Vagina (tissue), 2 donors: ENCODE data around the gene USO1. TPM values are rescaled to one million over a fixed set of nuclear protein-coding genes. Genes with fewer than 3 reads are reported as not detected.
"Not testable (repeated sequence)": the region's sequence is repeated elsewhere in the genome, so short reads cannot be mapped to it uniquely, and the experiment has no call there.

Experiments used
- DNase-seq, 2 donors: peaks; one replicate each; pipeline ENCODE4 v3.0.0-alpha.2; 2017; ENCODE audit errors: extremely low spot score in 2 of 2
- H3K27ac ChIP-seq: fragments of 200-600 bp; sonication (generic); one replicate; pipeline ENCODE4 v1.5.1; 2019
- H3K27me3 ChIP-seq: fragments of 200-600 bp; sonication (generic); one replicate; pipeline ENCODE4 v1.5.1; 2019
- H3K36me3 ChIP-seq, 2 donors: fragments of 200-600 bp; sonication (generic); one replicate each; pipeline ENCODE4 v1.5.1; 2017 to 2019
- H3K4me1 ChIP-seq: fragments of 200-600 bp; sonication (generic); one replicate; pipeline ENCODE4 v1.5.1; 2019
- H3K4me3 ChIP-seq, 2 donors: fragments of 200-600 bp; sonication (generic); 1 replicate in 1 of 2; 2 replicates in 1 of 2; pipeline ENCODE4 v1.5.1; 2016 to 2019
- H3K9me3 ChIP-seq: fragments of 200-600 bp; sonication (generic); one replicate; pipeline ENCODE4 v1.5.1; 2019
- CTCF ChIP-seq, 3 experiments: fragments of 450-650 bp in 2 of 3; fragments of 200-600 bp in 1 of 3; sonication (generic) in 1 of 3; IDR thresholded peaks; one replicate each; pipeline ENCODE4 v1.5.1; 2017 to 2019; ENCODE audit warnings: antibody characterized with exemption in 3 of 3, mild to moderate bottlenecking in 2 of 3, moderate library complexity in 2 of 3
- POLR2A ChIP-seq, 2 donors: fragments of 450-650 bp; IDR thresholded peaks; one replicate each; pipeline ENCODE4 v1.6.1; 2017; ENCODE audit warnings: antibody characterized with exemption in 2 of 2, mild to moderate bottlenecking in 2 of 2, moderate library complexity in 2 of 2
- POLR2AphosphoS5 ChIP-seq, 2 donors: sonication (generic); formaldehyde crosslinking; IDR thresholded peaks; one replicate each; pipeline ENCODE4 v1.9.0; 2017; ENCODE audit warnings: antibody characterized with exemption in 2 of 2, mild to moderate bottlenecking in 2 of 2, low read depth in 1 of 2; ENCODE audit not compliant: insufficient read depth in 1 of 2
- intact Hi-C: fragments of 100-400 bp; cut with DNase I; formaldehyde crosslinking; loops from one replicate; pipeline ENCODE4 v1.15.1; 2023
- total RNA-seq: library from RNA; depleted of rRNA; stranded (reverse); fragments of >200 nt; gene quantifications from one replicate; pipeline ENCODE4 v1.2.3, GENCODE V29; 2016

Gene USO1
- total RNA-seq, 1 donor from 2014 or later: 47.9 TPM

- TF ChIP-seq POLR2AphosphoS5 (IDR thresholded peaks at IDR 0.05; ENCODE audit: insufficient read depth in 1 of 2, low read depth in 1 of 2) (no peak), POLR2A (IDR thresholded peaks at IDR 0.05) (no peak), CTCF (IDR thresholded peaks at IDR 0.05) (no peak)
- Histone ChIP-seq H3K4me1 (no peaks in the 10 kb centered on the region), H3K36me3 (no peaks in the 10 kb centered on the region), H3K4me3 (no peak overlapping the region), H3K9me3 (no peaks in the 10 kb centered on the region), H3K27me3 (no peaks in the 10 kb centered on the region), H3K27ac (no peak overlapping the region)
- intact Hi-C loops: no loop called here
- no peak for DNase-seq
Measured at GRCh38 chr4:75679876-75680575, 44.4 kb upstream of the USO1 start.

GRCh38 chr4:75683482-75684155 lies 40.8 kb upstream of the USO1 start:
- H3K4me3 ChIP-seq: no peak overlapping the region
- intact Hi-C loops: no loop called here
- no peaks in the 10 kb centered on the region for H3K36me3 ChIP-seq
- no peak for DNase-seq
- H3K9me3 ChIP-seq: no peaks in the 10 kb centered on the region
- no peak overlapping the region for H3K27ac ChIP-seq
- H3K27me3 ChIP-seq: no peaks in the 10 kb centered on the region
- H3K4me1 ChIP-seq: no peaks in the 10 kb centered on the region
- TF ChIP-seq CTCF (IDR thresholded peaks at IDR 0.05) (no peak), POLR2AphosphoS5 (IDR thresholded peaks at IDR 0.05; ENCODE audit: insufficient read depth in 1 of 2, low read depth in 1 of 2) (no peak), POLR2A (IDR thresholded peaks at IDR 0.05) (no peak)

GRCh38 chr4:75685546-75686189 lies 38.7 kb upstream of the USO1 start:
- Histone ChIP-seq H3K27ac (no peak overlapping the region), H3K4me1 (no peaks in the 10 kb centered on the region), H3K36me3 (no peaks in the 10 kb centered on the region), H3K9me3 (no peaks in the 10 kb centered on the region), H3K27me3 (no peaks in the 10 kb centered on the region), H3K4me3 (no peak overlapping the region)
- no peak for DNase-seq
- intact Hi-C loops: no loop called here
- TF ChIP-seq CTCF (IDR thresholded peaks at IDR 0.05): no peak
- TF ChIP-seq POLR2A (IDR thresholded peaks at IDR 0.05): no peak
- no peak for TF ChIP-seq POLR2AphosphoS5 (IDR thresholded peaks at IDR 0.05; ENCODE audit: insufficient read depth in 1 of 2, low read depth in 1 of 2)

GRCh38 chr4:75686346-75686745 lies 38.0 kb upstream of the USO1 start:
- H3K36me3 ChIP-seq: no peaks in the 10 kb centered on the region
- no peak overlapping the region for H3K27ac ChIP-seq
- TF ChIP-seq POLR2A (IDR thresholded peaks at IDR 0.05) (no peak), CTCF (IDR thresholded peaks at IDR 0.05) (no peak), POLR2AphosphoS5 (IDR thresholded peaks at IDR 0.05; ENCODE audit: insufficient read depth in 1 of 2, low read depth in 1 of 2) (no peak)
- no peaks in the 10 kb centered on the region for H3K9me3 ChIP-seq
- H3K4me3 ChIP-seq: no peak overlapping the region
- no peak for DNase-seq
- intact Hi-C loops: no loop called here
- no peaks in the 10 kb centered on the region for H3K27me3 ChIP-seq
- H3K4me1 ChIP-seq: no peaks in the 10 kb centered on the region

GRCh38 chr4:75687125-75687524 lies 37.3 kb upstream of the USO1 start:
- H3K27ac ChIP-seq, H3K9me3 ChIP-seq, H3K27me3 ChIP-seq, DNase-seq, H3K4me3 ChIP-seq, H3K4me1 ChIP-seq, intact Hi-C loops, H3K36me3 ChIP-seq: not testable (repeated sequence)

GRCh38 chr4:75692066-75692465 lies 32.3 kb upstream of the USO1 start:
- H3K27ac ChIP-seq, H3K36me3 ChIP-seq, H3K4me3 ChIP-seq, intact Hi-C loops, DNase-seq, H3K9me3 ChIP-seq, H3K27me3 ChIP-seq, H3K4me1 ChIP-seq: not testable (repeated sequence)
